Inflammatory macrophage (primary cell): ENCODE data around the gene CTNNA2.

ENCODE experiments used
- DNase-seq, 2 donors: peaks; one replicate each; pipeline ENCODE4 v3.0.0-alpha.2; 2020 to 2022

CTNNA2 gene

DNA sequence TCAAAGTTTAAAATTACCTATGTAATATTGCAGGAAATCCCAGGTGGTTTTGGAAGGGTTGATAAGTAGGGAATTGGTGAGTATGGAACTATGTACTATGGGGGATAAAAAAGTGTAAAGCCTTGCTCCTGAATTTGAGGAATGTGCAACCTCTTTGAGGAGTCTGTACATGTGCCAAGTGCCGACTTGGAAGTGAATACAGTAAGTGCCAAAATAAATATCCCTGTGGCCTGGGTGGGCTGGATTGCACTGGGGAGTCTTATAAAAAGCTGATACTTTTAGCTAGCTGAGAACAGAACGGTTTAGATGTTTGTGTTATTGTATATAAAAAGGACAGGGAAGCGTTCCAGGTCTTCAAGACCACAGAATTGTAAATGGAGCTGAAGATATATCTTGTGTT is 1108.8 kb downstream of the CTNNA2 start:
- DNase-seq, result no peak

DNA sequence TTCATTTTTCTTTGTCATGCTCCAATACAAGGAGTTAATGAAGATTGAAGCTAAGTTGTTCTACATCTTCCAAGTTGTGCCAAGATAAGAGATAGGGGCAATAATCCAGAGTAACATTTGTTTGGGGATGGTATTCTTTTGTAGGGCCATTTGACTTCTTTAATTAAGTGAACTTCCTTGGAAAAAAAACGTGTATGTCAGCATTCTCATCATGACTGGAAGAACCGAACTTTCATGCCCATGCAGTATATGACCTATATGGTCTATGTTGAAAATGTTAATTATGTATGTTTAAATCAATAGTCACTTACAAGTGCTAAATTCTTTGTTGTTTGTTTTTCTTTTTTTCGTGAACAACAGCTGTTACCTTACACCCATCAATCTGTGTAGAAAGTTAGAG is 1111.2 kb downstream of the CTNNA2 start:
- no peak for DNase-seq

DNA sequence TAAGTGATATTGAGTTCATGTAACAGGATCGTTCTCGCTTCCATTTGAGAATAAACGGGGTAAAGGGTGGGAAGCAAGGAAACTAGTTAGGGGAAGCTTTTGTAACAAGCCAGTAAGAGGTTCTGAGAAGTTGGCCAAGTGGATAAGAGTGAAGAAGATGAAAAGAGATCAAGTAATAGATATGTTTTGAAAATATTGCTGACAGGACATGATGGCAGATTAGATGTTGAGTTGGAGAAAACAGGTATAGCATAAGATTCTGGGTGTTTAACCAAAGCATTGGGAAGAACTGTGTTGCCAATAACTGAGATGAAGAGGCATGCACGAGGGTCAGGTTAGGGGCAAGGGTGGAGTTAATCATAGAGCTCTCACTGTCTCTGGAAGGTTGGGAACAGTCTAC is 1121.7 kb downstream of the CTNNA2 start:
- DNase-seq, result no peak

DNA sequence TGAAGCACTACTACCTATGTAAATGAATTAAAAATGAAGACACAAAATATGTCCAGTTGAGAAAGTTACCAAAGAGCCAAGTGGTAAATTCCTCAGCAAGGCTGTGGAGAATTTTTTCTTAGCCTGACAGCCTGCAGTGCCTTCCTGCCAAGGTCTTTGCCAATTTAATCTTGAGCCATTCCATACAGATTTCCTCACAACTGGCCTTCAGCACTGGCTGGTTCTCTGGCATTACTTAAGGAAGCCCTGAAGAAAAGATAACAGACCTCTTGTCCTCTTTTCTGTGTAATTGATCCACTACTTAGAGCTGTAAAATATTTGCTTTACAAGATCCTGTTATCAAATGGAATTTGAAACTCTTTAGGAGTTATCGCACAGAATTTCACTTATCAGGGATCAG is 1125.9 kb downstream of the CTNNA2 start:
- DNase-seq, result no peak

DNA sequence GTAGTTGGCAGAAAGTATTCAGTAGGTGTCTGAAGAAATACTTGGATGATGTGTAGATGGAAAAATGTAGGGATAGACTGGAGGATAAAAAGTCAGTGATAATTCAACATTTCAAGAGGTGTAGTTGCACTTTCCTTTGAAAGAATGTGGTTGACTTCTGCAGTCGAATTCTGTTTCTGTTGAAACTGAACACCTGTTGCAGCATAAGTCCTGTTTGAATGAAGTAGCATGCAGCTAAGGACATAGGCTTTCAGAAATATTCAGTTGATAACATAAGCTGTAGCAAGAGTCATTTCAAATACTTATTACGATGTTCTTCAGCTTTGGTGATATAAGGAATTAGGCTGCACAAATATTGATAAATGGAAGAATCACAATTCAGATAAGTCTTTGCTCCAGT is 1129.6 kb downstream of the CTNNA2 start:
- no peak for DNase-seq

DNA sequence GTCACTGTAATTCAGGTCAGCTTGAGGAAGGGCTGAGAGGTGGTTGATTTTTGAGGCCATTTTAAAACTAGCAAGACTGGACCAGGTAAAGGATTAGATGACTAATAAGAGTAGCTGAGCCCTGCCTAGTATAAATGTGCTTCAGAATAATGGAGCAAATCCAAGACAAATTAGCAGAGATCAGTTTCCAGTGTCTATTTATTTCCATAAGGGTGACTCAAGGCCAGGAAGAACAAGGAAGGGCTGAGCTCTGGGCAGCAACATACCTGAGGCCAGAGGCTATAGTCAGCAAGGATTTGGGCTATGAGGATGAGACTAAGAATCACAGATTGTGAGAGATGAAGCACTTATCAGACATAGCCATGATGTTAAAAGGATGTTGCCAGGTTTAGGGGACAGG is 1130.7 kb downstream of the CTNNA2 start:
- DNase-seq, result no peak

DNA sequence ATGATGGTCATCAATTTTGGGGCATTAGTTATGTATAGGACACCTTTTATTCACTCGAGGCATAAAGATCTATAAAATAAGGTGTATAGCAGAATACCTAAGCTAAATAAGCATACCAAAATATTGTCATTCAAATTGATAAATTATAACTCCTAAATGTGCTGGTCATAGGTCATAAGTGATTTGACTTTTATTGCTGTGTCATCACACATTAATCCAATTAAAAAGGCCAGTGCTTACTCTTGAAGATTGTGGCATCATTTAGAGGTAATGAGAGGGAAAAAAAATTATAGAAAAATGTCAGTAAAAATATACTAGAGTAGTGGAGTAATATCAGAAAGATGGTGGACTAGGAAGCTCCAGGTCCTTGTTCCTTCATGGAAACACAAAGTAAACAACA is 1138.6 kb downstream of the CTNNA2 start:
- no peak for DNase-seq

DNA sequence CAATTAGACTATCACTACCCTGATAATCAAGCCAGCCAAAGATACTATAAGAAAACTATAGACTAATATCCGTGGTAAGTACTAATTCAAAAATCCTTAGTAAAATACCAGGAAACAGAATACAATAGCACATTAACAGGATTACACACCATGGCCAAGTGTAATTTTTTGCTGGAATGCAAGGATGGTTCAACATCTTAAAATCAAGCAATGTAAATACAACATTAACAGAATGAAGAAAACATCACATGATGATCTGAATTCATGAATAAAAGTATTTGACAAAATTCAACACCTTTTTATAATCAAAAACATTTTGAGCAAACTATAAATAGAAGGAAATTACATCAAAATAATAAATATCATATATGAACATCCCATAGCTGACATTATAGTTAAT is 1142.4 kb downstream of the CTNNA2 start:
- no peak for DNase-seq

DNA sequence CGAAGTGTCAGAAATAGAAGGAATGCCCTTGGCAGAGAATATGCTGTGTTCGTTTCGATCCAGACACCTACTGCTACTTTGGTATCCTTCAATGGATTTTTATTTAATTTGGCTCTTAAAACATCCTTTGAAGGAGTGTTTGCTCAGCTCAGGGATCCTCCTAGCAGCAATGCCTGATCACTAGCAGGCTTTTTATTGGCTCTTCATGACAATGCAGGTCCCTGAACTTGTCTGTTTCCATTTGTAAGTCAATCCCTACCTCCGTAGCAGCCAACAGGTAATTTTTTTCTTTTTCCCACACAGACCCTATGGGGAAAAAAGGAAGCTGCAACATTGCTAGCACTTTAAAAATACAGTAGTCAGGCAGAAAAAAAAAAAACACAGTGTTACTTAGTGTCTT is 1157.9 kb downstream of the CTNNA2 start:
- DNase-seq, result no peak

DNA sequence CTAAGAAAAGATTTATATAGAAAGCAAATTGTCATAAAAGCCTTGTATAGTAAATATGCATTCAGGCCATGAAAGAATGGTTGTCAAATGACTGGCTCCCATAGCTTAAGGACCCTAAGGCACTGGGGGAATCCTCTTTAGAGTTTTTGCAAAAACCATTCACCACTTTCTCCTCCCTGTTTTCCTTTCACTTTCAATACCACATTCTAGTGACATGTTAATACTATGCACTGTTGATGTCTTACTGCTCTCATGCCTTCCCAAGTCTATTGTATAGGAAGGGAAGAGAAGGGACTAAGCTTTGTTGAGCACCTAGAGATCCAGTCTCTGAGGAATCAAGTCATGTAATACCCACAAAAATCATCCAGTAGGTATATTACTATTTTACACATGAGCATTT is 1174.7 kb downstream of the CTNNA2 start:
- DNase-seq, result no peak

DNA sequence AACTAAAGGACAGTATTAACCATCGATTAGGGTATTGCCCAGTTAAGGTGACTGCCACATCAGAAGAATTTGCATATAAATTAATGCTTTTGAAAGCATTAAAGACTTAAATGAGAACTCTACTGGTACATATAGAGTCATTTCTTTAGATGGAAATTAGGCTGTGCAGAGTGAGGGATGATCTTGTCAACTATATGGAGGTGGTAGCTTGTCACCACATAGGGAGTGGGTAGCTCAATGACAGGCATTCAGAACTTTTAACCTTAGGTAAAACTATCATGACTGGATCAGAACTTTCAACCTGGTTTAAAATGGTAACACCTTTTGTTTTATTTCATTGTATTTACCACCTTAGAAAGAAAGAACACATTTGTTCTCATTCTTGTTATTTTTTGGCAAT is 1176.3 kb downstream of the CTNNA2 start:
- DNase-seq, result no peak
